GM12874 (cell line): Measurements from ENCODE around the gene RALGPS1.

Experiments used
- CTCF ChIP-seq: IDR thresholded peaks from 2 replicates; pipeline ENCODE4 v1.5.1; 2011; ENCODE audit warnings: low read depth, mild to moderate bottlenecking, control low read depth, low read length, moderate library complexity; ENCODE audit not compliant: insufficient read depth

RALGPS1 gene

GRCh38 chr9:127177665-127178265 is 263.2 kb downstream of the RALGPS1 start:
- no peak for TF ChIP-seq CTCF

- no peak for TF ChIP-seq CTCF
These were observed 264.4 kb downstream of the RALGPS1 start for GRCh38 chr9:127178686-127179632.

GRCh38 chr9:127179633-127180441 is 265.3 kb downstream of the RALGPS1 start:
- no peak for TF ChIP-seq CTCF

GRCh38 chr9:127180457-127181314 is 266.1 kb downstream of the RALGPS1 start:
- no peak for TF ChIP-seq CTCF

GRCh38 chr9:127181315-127181580 is 266.7 kb downstream of the RALGPS1 start:
- TF ChIP-seq CTCF: no peak

GRCh38 chr9:127181595-127182190 is 267.1 kb downstream of the RALGPS1 start:
- TF ChIP-seq CTCF: no peak
